Thyroid gland (tissue), 4 donors: ENCODE data around the gene BOK. TPM values are rescaled to one million over a fixed set of nuclear protein-coding genes. Genes with fewer than 3 reads are reported as not detected.
"Not testable (repeated sequence)": the region's sequence is repeated elsewhere in the genome, so short reads cannot be mapped to it uniquely, and the experiment has no call there.

Experiments
- DNase-seq, 2 donors: peaks; one replicate each; pipeline ENCODE4 v3.0.0-alpha.2; 2019
- H3K27ac ChIP-seq, 3 donors: fragments of 200-600 bp; sonication (generic); 1 replicate in 2 of 3; 2 replicates in 1 of 3; pipeline ENCODE4 v1.5.1; 2016 to 2019; ENCODE audit warnings: mild to moderate bottlenecking in 1 of 3, moderate library complexity in 1 of 3
- H3K27me3 ChIP-seq: fragments of 200-600 bp; sonication (generic); one replicate; pipeline ENCODE4 v1.5.1; 2019
- H3K36me3 ChIP-seq, 2 donors: fragments of 200-600 bp; sonication (generic); one replicate each; pipeline ENCODE4 v1.5.1; 2016 to 2019
- H3K4me1 ChIP-seq, 2 donors: fragments of 200-600 bp; sonication (generic); one replicate each; pipeline ENCODE4 v1.5.1; 2017 to 2019
- H3K4me3 ChIP-seq, 3 donors: fragments of 200-600 bp; sonication (generic); replicated peaks in 1 of 3; 1 replicate in 2 of 3; 2 replicates in 1 of 3; pipeline ENCODE4 v1.5.1; 2016; ENCODE audit warnings: mild to moderate bottlenecking in 1 of 3
- H3K9me3 ChIP-seq: fragments of 200-600 bp; sonication (generic); one replicate; pipeline ENCODE4 v1.5.1; 2017
- CTCF ChIP-seq, 6 experiments: fragments of 200-600 bp in 3 of 6; fragments of 450-650 bp in 3 of 6; sonication (generic) in 3 of 6; IDR thresholded peaks; one replicate each; pipeline ENCODE4 v1.5.1; 2016 to 2019; ENCODE audit warnings: antibody characterized with exemption in 6 of 6, mild to moderate bottlenecking in 2 of 6, inconsistent platforms in 1 of 6, moderate library complexity in 1 of 6
- POLR2A ChIP-seq, 2 donors: fragments of 450-650 bp; IDR thresholded peaks; one replicate each; pipeline ENCODE4 v1.6.1; 2017; ENCODE audit warnings: antibody characterized with exemption in 2 of 2, mild to moderate bottlenecking in 2 of 2, moderate library complexity in 1 of 2
- whole genome bisulfite sequencing, 2 donors: methylation state at CpG; one replicate each; pipeline ENCODE4 v1.1.5; 2017; 5-methylcytosine and 5-hydroxymethylcytosine counted together
- intact Hi-C: fragments of 100-400 bp; cut with DNase I; formaldehyde crosslinking; loops from one replicate; pipeline ENCODE4 v1.15.1; 2023
- total RNA-seq, 4 donors: library from RNA; depleted of rRNA; stranded (reverse); fragments of >200 nt; gene quantifications; one replicate each; pipeline ENCODE4 v1.2.3, GENCODE V29; 2016

BOK gene
- total RNA-seq, 4 donors from 2014 or later, result 22.2 to 32.1 (median 27.0) TPM

DNA sequence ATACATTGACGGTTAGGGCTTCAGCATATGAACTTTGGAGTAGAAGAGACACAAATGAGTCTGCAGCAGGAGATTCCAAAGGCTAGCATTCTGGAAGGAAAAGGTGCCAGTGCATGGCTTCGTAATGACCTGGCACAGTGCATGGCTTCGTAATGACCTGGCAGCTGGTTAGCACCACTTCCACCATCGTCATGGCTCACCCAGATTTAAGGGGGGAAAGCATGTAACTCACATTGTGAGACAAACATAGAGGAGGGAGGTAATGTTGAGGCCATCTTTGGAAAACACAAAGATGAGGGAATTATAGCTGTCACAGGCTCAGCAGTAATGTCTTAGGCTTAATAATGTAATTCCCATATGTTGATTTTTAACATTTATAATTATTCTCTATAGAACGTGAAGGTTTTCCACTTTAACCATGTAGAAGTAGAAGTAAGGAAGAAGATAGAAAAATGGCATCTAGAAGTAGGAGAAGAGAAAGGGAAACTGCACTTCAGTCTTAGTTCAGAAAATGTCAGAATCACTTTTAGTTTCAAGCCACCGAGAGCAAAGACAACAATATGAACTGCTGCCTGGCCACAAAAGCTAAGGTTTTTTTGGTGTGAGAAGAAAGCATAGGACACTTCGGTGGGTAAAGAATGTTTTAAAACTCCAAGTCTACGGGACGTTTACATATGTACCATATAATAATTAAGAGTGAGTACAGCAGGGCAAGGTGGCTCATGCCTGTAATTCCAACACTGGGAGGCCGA is 43.4 kb upstream of the BOK start:
- Histone ChIP-seq H3K27me3 (no peaks in the 10 kb centered on the region), H3K36me3 (no peaks in the 10 kb centered on the region), H3K27ac (no peak overlapping the region), H3K4me1 (no peaks in the 10 kb centered on the region), H3K4me3 (no peak overlapping the region), H3K9me3 (no peaks in the 10 kb centered on the region)
- intact Hi-C loops, result loop anchor here (10.0 kb wide), 1 partner anchor 100 kb away; no protein-coding TSS in a partner anchor
- no peak for DNase-seq
- TF ChIP-seq CTCF (IDR thresholded peaks at IDR 0.05) (no peak), POLR2A (IDR thresholded peaks at IDR 0.05) (no peak)
- WGBS, 2 donors, result 54 to 56% methylated on average over 10 of the region's 10 CpGs

DNA sequence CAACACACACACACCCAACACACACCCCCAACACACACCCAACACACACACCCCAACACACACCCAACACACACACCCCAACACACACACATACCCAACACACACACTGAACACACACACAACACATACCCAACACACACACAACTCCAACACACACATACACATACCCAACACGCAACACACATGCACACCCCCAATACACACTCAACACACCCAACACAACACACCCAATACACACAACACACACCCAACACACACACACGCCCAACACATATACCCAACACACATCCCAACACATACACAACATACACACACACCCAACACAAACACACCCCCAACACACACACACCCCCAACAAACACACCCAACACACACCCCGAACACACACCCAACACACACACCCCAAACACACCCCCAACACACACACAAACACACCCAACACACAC is 42.0 kb upstream of the BOK start:
- WGBS, 2 donors, result 96% methylated on average over 3 of the region's 3 CpGs
- DNase-seq, result no peak
- H3K4me1 ChIP-seq, result no peaks in the 10 kb centered on the region
- no peak overlapping the region for H3K27ac ChIP-seq
- intact Hi-C loops, result loop anchor here (10.0 kb wide), 1 partner anchor 98 kb away; no protein-coding TSS in a partner anchor
- TF ChIP-seq CTCF (IDR thresholded peaks at IDR 0.05), result no peak
- TF ChIP-seq POLR2A (IDR thresholded peaks at IDR 0.05), result no peak
- H3K36me3 ChIP-seq, result no peaks in the 10 kb centered on the region
- H3K27me3 ChIP-seq, result no peaks in the 10 kb centered on the region
- H3K9me3 ChIP-seq, result no peaks in the 10 kb centered on the region
- no peak overlapping the region for H3K4me3 ChIP-seq

DNA sequence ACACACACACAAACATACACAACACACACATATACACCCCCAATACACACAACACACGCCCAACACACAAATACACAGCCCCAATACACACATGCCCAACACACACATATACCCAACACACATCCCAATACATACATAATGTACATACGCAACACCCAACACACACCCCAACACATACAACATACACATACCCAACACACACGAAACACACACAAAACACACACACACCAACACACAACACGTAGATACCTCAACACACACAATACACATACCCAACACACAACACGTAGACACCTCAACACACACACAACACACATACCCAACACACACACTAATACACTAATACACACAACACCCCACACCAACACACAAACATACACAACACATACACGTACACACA is 41.2 kb upstream of the BOK start:
- Histone ChIP-seq H3K36me3 (no peaks in the 10 kb centered on the region), H3K9me3 (no peaks in the 10 kb centered on the region), H3K27me3 (no peaks in the 10 kb centered on the region), H3K4me1 (no peaks in the 10 kb centered on the region), H3K4me3 (no peak overlapping the region), H3K27ac (no peak overlapping the region)
- no peak for TF ChIP-seq CTCF (IDR thresholded peaks at IDR 0.05)
- no peak for TF ChIP-seq POLR2A (IDR thresholded peaks at IDR 0.05)
- intact Hi-C loops, result loop anchor here (10.0 kb wide), 1 partner anchor 98 kb away; no protein-coding TSS in a partner anchor
- 94 to 95% methylated on average over 6 of the region's 6 CpGs for whole genome bisulfite sequencing, 2 donors
- DNase-seq, result no peak

DNA sequence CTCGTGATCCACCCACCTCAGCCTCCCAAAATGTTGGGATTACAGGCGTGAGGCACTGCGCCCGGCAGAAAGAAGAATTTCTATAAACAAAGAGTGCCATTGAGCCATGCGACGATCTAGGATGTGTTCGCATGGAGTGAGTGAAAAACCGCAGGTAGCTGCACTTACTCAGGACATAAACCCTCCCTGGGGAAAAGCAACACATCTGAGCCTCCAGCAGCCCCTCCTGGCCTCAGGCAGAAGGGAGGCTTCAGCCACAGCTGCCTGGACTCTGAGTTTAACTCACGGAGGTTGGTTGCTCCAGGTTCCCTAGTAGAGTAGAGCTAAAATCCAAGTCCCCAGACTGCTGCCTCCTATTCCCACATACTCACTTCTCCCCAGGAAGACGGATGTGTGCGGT is 38.9 kb upstream of the BOK start:
- intact Hi-C loops, result loop anchor here (10.0 kb wide), 1 partner anchor 95 kb away; no protein-coding TSS in a partner anchor
- 74 to 77% methylated on average over 11 of the region's 11 CpGs for WGBS, 2 donors
- no peaks in the 10 kb centered on the region for H3K27me3 ChIP-seq
- no peaks in the 10 kb centered on the region for H3K36me3 ChIP-seq
- no peak for DNase-seq
- H3K4me3 ChIP-seq, result no peak overlapping the region
- H3K27ac ChIP-seq, result no peak overlapping the region
- no peaks in the 10 kb centered on the region for H3K9me3 ChIP-seq
- no peaks in the 10 kb centered on the region for H3K4me1 ChIP-seq
- TF ChIP-seq POLR2A (IDR thresholded peaks at IDR 0.05) (no peak), CTCF (IDR thresholded peaks at IDR 0.05) (no peak)

DNA sequence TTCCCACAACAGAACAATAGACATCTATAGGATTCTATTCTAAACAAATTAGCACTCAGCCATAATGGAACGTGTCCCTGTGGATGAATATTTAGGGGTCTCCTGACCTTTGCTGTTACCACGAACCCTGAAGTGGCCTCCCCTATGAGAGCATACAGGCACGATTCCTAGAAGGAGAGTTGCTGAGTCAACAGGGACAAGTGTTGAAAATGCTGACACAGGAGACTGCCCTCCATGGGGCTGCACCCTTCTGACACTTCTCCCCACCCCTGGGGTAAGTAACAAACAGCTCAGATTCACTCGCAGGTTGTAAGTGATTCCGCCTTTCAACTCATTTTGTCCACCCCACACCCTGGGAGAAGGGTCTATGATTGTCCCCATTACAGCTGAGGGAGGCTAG is 36.1 kb upstream of the BOK start:
- H3K9me3 ChIP-seq, result no peaks in the 10 kb centered on the region
- H3K36me3 ChIP-seq, result no peaks in the 10 kb centered on the region
- H3K4me1 ChIP-seq, result no peaks in the 10 kb centered on the region
- H3K4me3 ChIP-seq, result no peak overlapping the region
- no peak overlapping the region for H3K27ac ChIP-seq
- no peak for DNase-seq
- intact Hi-C loops, result no loop called here
- H3K27me3 ChIP-seq, result no peaks in the 10 kb centered on the region
- TF ChIP-seq POLR2A (IDR thresholded peaks at IDR 0.05) (no peak), CTCF (IDR thresholded peaks at IDR 0.05) (no peak)
- 65 to 69% methylated on average over 5 of the region's 5 CpGs for WGBS, 2 donors

DNA sequence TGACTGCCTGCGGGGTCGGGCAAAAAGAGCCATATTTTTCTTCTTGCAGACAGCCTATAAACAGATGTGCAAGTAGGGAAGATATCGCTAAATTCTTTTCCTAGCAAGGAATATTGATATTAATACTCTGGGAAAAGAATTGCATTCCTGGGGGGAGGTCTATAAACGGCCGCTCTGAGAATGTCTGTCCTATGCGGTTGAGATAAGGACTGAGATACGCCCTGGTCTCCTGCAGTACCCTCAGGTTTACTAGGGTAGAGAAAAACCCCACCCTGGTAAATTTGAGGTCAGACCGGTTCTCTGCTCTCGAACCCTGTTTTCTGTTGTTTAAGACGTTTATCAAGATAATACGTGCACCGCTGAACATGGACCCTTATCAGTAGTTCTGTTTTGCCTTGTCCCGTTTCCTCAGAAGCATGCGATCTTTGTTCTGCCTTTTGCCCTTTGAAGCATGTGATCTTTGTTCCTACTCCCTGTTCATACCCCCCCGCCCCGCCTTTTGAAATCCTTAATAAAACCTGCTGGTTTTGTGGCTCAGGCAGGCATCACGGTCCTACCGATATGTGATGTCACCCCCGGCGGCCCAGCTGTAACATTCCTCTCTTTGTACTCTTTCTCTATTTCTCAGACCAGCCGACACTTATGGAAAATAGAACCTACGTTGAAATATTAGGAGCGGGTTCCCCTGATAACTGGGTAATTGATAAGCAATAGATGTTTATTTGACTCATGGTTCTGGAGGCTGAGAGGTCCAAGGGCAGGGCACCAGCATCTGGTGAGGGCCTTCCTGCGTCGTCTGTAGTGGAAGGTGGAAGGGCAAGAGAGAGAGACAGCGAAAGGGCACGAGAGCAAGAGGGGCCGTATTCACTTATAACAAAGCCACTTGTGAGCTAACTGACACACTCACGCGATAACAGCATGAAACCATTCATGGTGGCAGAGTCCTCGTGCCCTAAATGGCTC is 32.4 kb upstream of the BOK start:
- DNase-seq, H3K36me3 ChIP-seq, H3K4me1 ChIP-seq, H3K27ac ChIP-seq, H3K27me3 ChIP-seq, intact Hi-C loops, H3K9me3 ChIP-seq, H3K4me3 ChIP-seq: not testable (repeated sequence)
- 80 to 82% methylated on average over 31 of the region's 31 CpGs for WGBS, 2 donors
